ENCODE data around the gene SMG6.

GRCh38 chr17:2077040-2077439, 226.5 kb downstream of the SMG6 start:
- TF ChIP-seq, protein P1, sequence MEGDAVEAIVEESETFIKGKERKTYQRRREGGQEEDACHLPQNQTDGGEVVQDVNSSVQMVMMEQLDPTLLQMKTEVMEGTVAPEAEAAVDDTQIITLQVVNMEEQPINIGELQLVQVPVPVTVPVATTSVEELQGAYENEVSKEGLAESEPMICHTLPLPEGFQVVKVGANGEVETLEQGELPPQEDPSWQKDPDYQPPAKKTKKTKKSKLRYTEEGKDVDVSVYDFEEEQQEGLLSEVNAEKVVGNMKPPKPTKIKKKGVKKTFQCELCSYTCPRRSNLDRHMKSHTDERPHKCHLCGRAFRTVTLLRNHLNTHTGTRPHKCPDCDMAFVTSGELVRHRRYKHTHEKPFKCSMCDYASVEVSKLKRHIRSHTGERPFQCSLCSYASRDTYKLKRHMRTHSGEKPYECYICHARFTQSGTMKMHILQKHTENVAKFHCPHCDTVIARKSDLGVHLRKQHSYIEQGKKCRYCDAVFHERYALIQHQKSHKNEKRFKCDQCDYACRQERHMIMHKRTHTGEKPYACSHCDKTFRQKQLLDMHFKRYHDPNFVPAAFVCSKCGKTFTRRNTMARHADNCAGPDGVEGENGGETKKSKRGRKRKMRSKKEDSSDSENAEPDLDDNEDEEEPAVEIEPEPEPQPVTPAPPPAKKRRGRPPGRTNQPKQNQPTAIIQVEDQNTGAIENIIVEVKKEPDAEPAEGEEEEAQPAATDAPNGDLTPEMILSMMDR (IDR thresholded peaks at IDR 0.05): no peak
- TF ChIP-seq POLR2A (IDR thresholded peaks at IDR 0.05): no peak
